Ishikawa (cell line): Measurements from ENCODE around the gene CPNE6.

Source experiments
- CEBPB ChIP-seq: IDR thresholded peaks from 2 replicates; pipeline ENCODE4 v1.6.1; 2012
- CREB1 ChIP-seq: IDR thresholded peaks from 2 replicates; pipeline ENCODE4 v1.6.1; 2012; ENCODE audit warnings: low read depth
- EGR1 ChIP-seq: IDR thresholded peaks from 2 replicates; pipeline ENCODE4 v1.6.1; 2012
- EP300 ChIP-seq: IDR thresholded peaks from 2 replicates; pipeline ENCODE4 v1.6.1; 2012; ENCODE audit warnings: borderline replicate concordance
- FOXM1 ChIP-seq: IDR thresholded peaks from 2 replicates; pipeline ENCODE4 v1.6.1; 2012; ENCODE audit warnings: low read depth, borderline replicate concordance
- NFIC ChIP-seq: IDR thresholded peaks from 2 replicates; pipeline ENCODE4 v1.6.1; 2012
- RAD21 ChIP-seq: IDR thresholded peaks from 2 replicates; pipeline ENCODE4 v1.6.1; 2012; ENCODE audit warnings: low read depth
- REST ChIP-seq: IDR thresholded peaks from 2 replicates; pipeline ENCODE4 v1.6.1; 2012; ENCODE audit warnings: low read depth, mild to moderate bottlenecking
- TAF1 ChIP-seq: IDR thresholded peaks from 2 replicates; pipeline ENCODE4 v1.6.1; 2012; ENCODE audit warnings: low read depth, mild to moderate bottlenecking
- TCF12 ChIP-seq: IDR thresholded peaks from 2 replicates; pipeline ENCODE4 v1.6.1; 2012; ENCODE audit warnings: low read depth
- TEAD4 ChIP-seq: IDR thresholded peaks from 2 replicates; pipeline ENCODE4 v1.6.1; 2012
- YY1 ChIP-seq: IDR thresholded peaks from 2 replicates; pipeline ENCODE4 v1.6.1; 2012; ENCODE audit warnings: low read depth
- ZBTB7A ChIP-seq: IDR thresholded peaks from 2 replicates; pipeline ENCODE4 v1.6.1; 2012; ENCODE audit warnings: low read depth
- TF ChIP-seq, protein P1 (sequence below): IDR thresholded peaks from 2 replicates; pipeline ENCODE4 v1.6.1; 2012
- TF ChIP-seq, protein P2 (sequence below): IDR thresholded peaks from 2 replicates; pipeline ENCODE4 v1.6.1; 2012

The CPNE6 gene

GRCh38 chr14:24095271-24096068 lies 24.1 kb downstream of the CPNE6 start:
- TF ChIP-seq, protein P1, sequence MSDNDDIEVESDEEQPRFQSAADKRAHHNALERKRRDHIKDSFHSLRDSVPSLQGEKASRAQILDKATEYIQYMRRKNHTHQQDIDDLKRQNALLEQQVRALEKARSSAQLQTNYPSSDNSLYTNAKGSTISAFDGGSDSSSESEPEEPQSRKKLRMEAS, result no peak
- TF ChIP-seq YY1, result no peak
- TF ChIP-seq NFIC, result no peak
- no peak for TF ChIP-seq FOXM1
- TF ChIP-seq EP300, result no peak
- TF ChIP-seq ZBTB7A, result no peak
- no peak for TF ChIP-seq EGR1
- TF ChIP-seq TCF12, result no peak
- no peak for TF ChIP-seq TAF1
- no peak for TF ChIP-seq REST

- TF ChIP-seq TCF12, result no peak
- TF ChIP-seq RAD21, result no peak
- no peak for TF ChIP-seq CREB1
- TF ChIP-seq CEBPB, result no peak
- no peak for TF ChIP-seq FOXM1
- TF ChIP-seq, protein P2, sequence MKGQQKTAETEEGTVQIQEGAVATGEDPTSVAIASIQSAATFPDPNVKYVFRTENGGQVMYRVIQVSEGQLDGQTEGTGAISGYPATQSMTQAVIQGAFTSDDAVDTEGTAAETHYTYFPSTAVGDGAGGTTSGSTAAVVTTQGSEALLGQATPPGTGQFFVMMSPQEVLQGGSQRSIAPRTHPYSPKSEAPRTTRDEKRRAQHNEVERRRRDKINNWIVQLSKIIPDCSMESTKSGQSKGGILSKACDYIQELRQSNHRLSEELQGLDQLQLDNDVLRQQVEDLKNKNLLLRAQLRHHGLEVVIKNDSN, result no peak
- no peak for TF ChIP-seq EGR1
- no peak for TF ChIP-seq TAF1
- TF ChIP-seq REST, result no peak
- no peak for TF ChIP-seq ZBTB7A
- TF ChIP-seq TEAD4, result no peak
- TF ChIP-seq, protein P1, result no peak
- no peak for TF ChIP-seq EP300
Measured at GRCh38 chr14:24096545-24097181, 25.3 kb downstream of the CPNE6 start.

DNA sequence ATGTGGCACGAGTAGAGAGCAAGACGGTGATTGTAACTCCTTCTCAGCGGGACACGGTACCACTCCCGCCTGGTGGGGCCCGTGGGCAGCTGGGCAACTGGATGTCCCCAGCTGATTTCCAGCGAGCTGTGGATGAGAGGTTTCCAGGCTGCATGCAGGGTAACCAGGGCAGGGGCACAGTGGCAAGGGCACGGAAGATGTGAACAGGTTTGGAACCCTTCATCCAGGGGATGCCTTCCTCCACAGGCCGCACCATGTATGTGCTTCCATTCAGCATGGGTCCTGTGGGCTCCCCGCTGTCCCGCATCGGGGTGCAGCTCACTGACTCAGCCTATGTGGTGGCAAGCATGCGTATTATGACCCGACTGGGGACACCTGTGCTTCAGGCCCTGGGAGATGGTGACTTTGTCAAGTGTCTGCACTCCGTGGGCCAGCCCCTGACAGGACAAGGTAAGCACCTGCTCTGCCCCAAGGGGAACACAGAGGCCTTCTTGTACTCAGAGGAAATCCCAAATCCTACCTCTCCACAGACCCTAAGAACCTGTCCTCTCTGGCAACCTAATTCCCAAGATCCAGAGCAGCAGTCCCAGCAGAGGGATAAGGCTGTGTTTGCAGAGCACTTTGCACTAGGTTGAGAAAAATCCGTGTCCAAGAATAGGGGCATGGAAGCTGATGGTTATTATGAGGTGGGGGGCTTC lies 27.0 kb downstream of the CPNE6 start:
- no peak for TF ChIP-seq NFIC
- TF ChIP-seq EGR1, result no peak
- no peak for TF ChIP-seq FOXM1
- TF ChIP-seq, protein P1, result no peak
- TF ChIP-seq RAD21, result no peak
- TF ChIP-seq YY1, result no peak
- TF ChIP-seq, protein P2, result no peak
- no peak for TF ChIP-seq CREB1
- no peak for TF ChIP-seq CEBPB
- no peak for TF ChIP-seq TAF1
- no peak for TF ChIP-seq TEAD4
- TF ChIP-seq ZBTB7A, result no peak
- TF ChIP-seq EP300, result no peak
- TF ChIP-seq TCF12, result no peak

DNA sequence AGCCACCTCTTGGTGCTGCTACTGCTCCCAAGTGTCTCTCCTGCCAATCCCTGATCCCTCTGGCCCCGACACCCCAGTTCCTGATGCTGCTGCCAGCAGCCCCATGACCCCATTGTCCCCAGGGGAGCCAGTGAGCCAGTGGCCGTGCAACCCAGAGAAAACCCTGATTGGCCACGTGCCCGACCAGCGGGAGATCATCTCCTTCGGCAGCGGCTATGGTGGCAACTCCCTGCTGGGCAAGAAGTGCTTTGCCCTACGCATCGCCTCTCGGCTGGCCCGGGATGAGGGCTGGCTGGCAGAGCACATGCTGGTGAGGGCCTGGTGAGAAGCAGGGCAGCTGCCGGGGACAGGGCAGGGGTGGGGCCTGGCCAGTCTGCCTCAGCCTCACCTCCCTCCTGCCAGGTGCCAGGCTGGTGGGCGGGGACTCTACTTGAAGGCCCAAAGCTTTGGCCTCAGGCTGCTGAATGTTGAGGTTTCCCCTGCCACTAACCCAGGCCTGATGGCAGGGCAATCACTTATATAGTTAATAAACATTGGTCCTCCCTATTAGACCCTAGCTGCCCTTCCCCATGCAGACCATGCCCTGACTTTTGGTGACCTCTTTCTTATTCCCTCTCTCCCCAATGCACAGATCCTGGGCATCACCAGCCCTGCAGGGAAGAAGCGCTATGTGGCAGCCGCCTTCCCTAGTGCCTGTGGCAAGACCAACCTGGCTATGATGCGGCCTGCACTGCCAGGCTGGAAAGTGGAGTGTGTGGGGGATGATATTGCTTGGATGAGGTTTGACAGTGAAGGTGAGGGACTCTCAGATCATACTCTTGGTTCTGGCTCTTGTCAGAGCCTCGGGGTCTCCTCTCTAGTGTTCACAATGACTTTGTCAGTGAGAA lies 27.8 kb downstream of the CPNE6 start:
- TF ChIP-seq, protein P2, result peak; percentile 79
- no peak for TF ChIP-seq EP300
- TF ChIP-seq, protein P1, result peak; percentile 95
- TF ChIP-seq YY1, result peak; percentile 61; the same call in 1 of the 2 replicates
- TF ChIP-seq TEAD4, result no peak
- peak; percentile 83 for TF ChIP-seq NFIC
- TF ChIP-seq TCF12, result peak; percentile 71
